ENCODE data around the gene MBOAT1. TPM values are rescaled to one million over a fixed set of nuclear protein-coding genes. Genes with fewer than 3 reads are reported as not detected.
"Not testable (repeated sequence)": the region's sequence is repeated elsewhere in the genome, so short reads cannot be mapped to it uniquely, and the experiment has no call there.

MBOAT1 gene
- total RNA-seq (10 to 100 TPM; 20.6 to 25.9 TPM), total RNA-seq (55.6 to 58.3 reads per million in 2 donors)

- H3K36me3 Mint-ChIP-seq (ENCODE audit: low read depth), result no peaks in the 10 kb centered on the region
- no peaks in the 10 kb centered on the region for H3K9me3 ChIP-seq (ENCODE audit: control insufficient read depth, low read length, poor library complexity, severe bottlenecking)
- ATAC-seq (peak; percentile 75), DNase-seq (peak; percentile 34 to 62 (median 56))
- H3K27me3 Mint-ChIP-seq, result no peaks in the 10 kb centered on the region
- peak within 1 kb of the TSS; percentile 99 for H3K27ac Mint-ChIP-seq
- H3K4me3 Mint-ChIP-seq, result peak within 1 kb of the TSS; percentile 96
- H3K4me1 Mint-ChIP-seq, result peaks cover 32% of the 10 kb centered on the region
Observed at GRCh38 chr6:20212392-20213111, at the start of gene MBOAT1. Gene MBOAT1, minus strand, starts transcription at chr6:20212469. Its CDS starts 235 bp downstream, at chr6:20212234.

GRCh38 chr6:20261685-20262084 lies 49.4 kb upstream of the MBOAT1 start:
- Mint-ChIP-seq H3K27me3 (no peaks in the 10 kb centered on the region), H3K27ac (no peak overlapping the region), H3K4me1 (no peaks in the 10 kb centered on the region), H3K36me3 (ENCODE audit: low read depth) (peaks cover 5% of the 10 kb centered on the region), H3K4me3 (no peak overlapping the region)
- DNase-seq, result no peak
- no peak for ATAC-seq
- no peaks in the 10 kb centered on the region for H3K9me3 ChIP-seq (ENCODE audit: control insufficient read depth, low read length, poor library complexity, severe bottlenecking)

GRCh38 chr6:20260360-20260759 lies 48.1 kb upstream of the MBOAT1 start:
- no peak for DNase-seq
- no peak overlapping the region for H3K27ac Mint-ChIP-seq
- no peaks in the 10 kb centered on the region for H3K9me3 ChIP-seq (ENCODE audit: control insufficient read depth, low read length, poor library complexity, severe bottlenecking)
- no peaks in the 10 kb centered on the region for H3K27me3 Mint-ChIP-seq
- no peak for ATAC-seq
- H3K4me1 Mint-ChIP-seq, result no peaks in the 10 kb centered on the region
- peaks cover 3% of the 10 kb centered on the region for H3K36me3 Mint-ChIP-seq (ENCODE audit: low read depth)
- H3K4me3 Mint-ChIP-seq, result no peak overlapping the region

GRCh38 chr6:20259316-20260049 lies 47.2 kb upstream of the MBOAT1 start:
- no peaks in the 10 kb centered on the region for H3K9me3 ChIP-seq (ENCODE audit: control insufficient read depth, low read length, poor library complexity, severe bottlenecking)
- Mint-ChIP-seq H3K36me3 (ENCODE audit: low read depth) (peaks cover 3% of the 10 kb centered on the region), H3K27me3 (no peaks in the 10 kb centered on the region), H3K4me1 (no peaks in the 10 kb centered on the region), H3K4me3 (no peak overlapping the region), H3K27ac (no peak overlapping the region)
- DNase-seq, result no peak
- no peak for ATAC-seq

- Mint-ChIP-seq H3K36me3 (ENCODE audit: low read depth) (peaks cover 3% of the 10 kb centered on the region), H3K4me3 (no peak overlapping the region)
- no peak for ATAC-seq
Observed at GRCh38 chr6:20255428-20255827, 43.2 kb upstream of the MBOAT1 start.

GRCh38 chr6:20254295-20254694 lies 42.0 kb upstream of the MBOAT1 start:
- no peak overlapping the region for H3K4me3 Mint-ChIP-seq
- no peaks in the 10 kb centered on the region for H3K9me3 ChIP-seq (ENCODE audit: control insufficient read depth, low read length, poor library complexity, severe bottlenecking)
- H3K36me3 Mint-ChIP-seq (ENCODE audit: low read depth), result peaks cover 3% of the 10 kb centered on the region
- DNase-seq, result no peak
- no peak overlapping the region for H3K27ac Mint-ChIP-seq
- no peaks in the 10 kb centered on the region for H3K27me3 Mint-ChIP-seq
- no peaks in the 10 kb centered on the region for H3K4me1 Mint-ChIP-seq
- no peak for ATAC-seq

More at GRCh38 chr6:20255428-20255827, 43.2 kb upstream of the MBOAT1 start:
- H3K27ac Mint-ChIP-seq, result no peak overlapping the region
- H3K27me3 Mint-ChIP-seq, result no peaks in the 10 kb centered on the region
- no peaks in the 10 kb centered on the region for H3K9me3 ChIP-seq (ENCODE audit: control insufficient read depth, low read length, poor library complexity, severe bottlenecking)
- no peak for DNase-seq
- H3K4me1 Mint-ChIP-seq, result no peaks in the 10 kb centered on the region

GRCh38 chr6:20253021-20253420 lies 40.8 kb upstream of the MBOAT1 start:
- DNase-seq (no peak), ATAC-seq (no peak)
- peak overlapping the region; percentile 68 for H3K27ac Mint-ChIP-seq

GRCh38 chr6:20252311-20252710 lies 40.0 kb upstream of the MBOAT1 start:
- DNase-seq (no peak), ATAC-seq (no peak)
- Mint-ChIP-seq H3K36me3 (ENCODE audit: low read depth) (no peaks in the 10 kb centered on the region), H3K27ac (peak overlapping the region; percentile 68), H3K27me3 (no peaks in the 10 kb centered on the region), H3K4me3 (peak overlapping the region; percentile 31), H3K4me1 (no peaks in the 10 kb centered on the region)
- no peaks in the 10 kb centered on the region for H3K9me3 ChIP-seq (ENCODE audit: control insufficient read depth, low read length, poor library complexity, severe bottlenecking)

More at GRCh38 chr6:20253021-20253420, 40.8 kb upstream of the MBOAT1 start:
- H3K36me3 Mint-ChIP-seq (ENCODE audit: low read depth), result no peaks in the 10 kb centered on the region
- no peak overlapping the region for H3K4me3 Mint-ChIP-seq
- H3K4me1 Mint-ChIP-seq, result no peaks in the 10 kb centered on the region
- no peaks in the 10 kb centered on the region for H3K9me3 ChIP-seq (ENCODE audit: control insufficient read depth, low read length, poor library complexity, severe bottlenecking)
- no peaks in the 10 kb centered on the region for H3K27me3 Mint-ChIP-seq

GRCh38 chr6:20251525-20251924 lies 39.3 kb upstream of the MBOAT1 start:
- no peak for DNase-seq
- Mint-ChIP-seq H3K27ac (no peak overlapping the region), H3K36me3 (ENCODE audit: low read depth) (no peaks in the 10 kb centered on the region), H3K4me3 (no peak overlapping the region), H3K27me3 (no peaks in the 10 kb centered on the region), H3K4me1 (no peaks in the 10 kb centered on the region)
- H3K9me3 ChIP-seq (ENCODE audit: control insufficient read depth, low read length, poor library complexity, severe bottlenecking), result no peaks in the 10 kb centered on the region
- ATAC-seq, result no peak

GRCh38 chr6:20246125-20246524 lies 33.9 kb upstream of the MBOAT1 start:
- Mint-ChIP-seq H3K27me3 (no peaks in the 10 kb centered on the region), H3K4me3 (no peak overlapping the region), H3K4me1 (no peaks in the 10 kb centered on the region), H3K27ac (no peak overlapping the region), H3K36me3 (ENCODE audit: low read depth) (no peaks in the 10 kb centered on the region)
- ATAC-seq (no peak), DNase-seq (no peak)
- no peaks in the 10 kb centered on the region for H3K9me3 ChIP-seq (ENCODE audit: control insufficient read depth, low read length, poor library complexity, severe bottlenecking)

- H3K4me3 Mint-ChIP-seq; H3K27me3 Mint-ChIP-seq; ATAC-seq; H3K27ac Mint-ChIP-seq; DNase-seq; H3K9me3 ChIP-seq (ENCODE audit: control insufficient read depth, low read length, poor library complexity, severe bottlenecking); H3K4me1 Mint-ChIP-seq; H3K36me3 Mint-ChIP-seq (ENCODE audit: low read depth): not testable (repeated sequence)
Observed at GRCh38 chr6:20244807-20245681, 32.8 kb upstream of the MBOAT1 start.

GRCh38 chr6:20243288-20243687 lies 31.0 kb upstream of the MBOAT1 start:
- Mint-ChIP-seq H3K4me3 (no peak overlapping the region), H3K4me1 (peaks cover 2% of the 10 kb centered on the region), H3K36me3 (ENCODE audit: low read depth) (no peaks in the 10 kb centered on the region), H3K27ac (no peak overlapping the region), H3K27me3 (no peaks in the 10 kb centered on the region)
- DNase-seq (no peak), ATAC-seq (no peak)
- no peaks in the 10 kb centered on the region for H3K9me3 ChIP-seq (ENCODE audit: control insufficient read depth, low read length, poor library complexity, severe bottlenecking)

- no peaks in the 10 kb centered on the region for H3K27me3 Mint-ChIP-seq
- H3K4me3 Mint-ChIP-seq, result no peak overlapping the region
- H3K9me3 ChIP-seq (ENCODE audit: control insufficient read depth, low read length, poor library complexity, severe bottlenecking), result no peaks in the 10 kb centered on the region
- H3K27ac Mint-ChIP-seq, result no peak overlapping the region
- ATAC-seq (no peak), DNase-seq (no peak)
- peaks cover 9% of the 10 kb centered on the region for H3K4me1 Mint-ChIP-seq
- H3K36me3 Mint-ChIP-seq (ENCODE audit: low read depth), result no peaks in the 10 kb centered on the region
Observed at GRCh38 chr6:20242397-20242796, 30.1 kb upstream of the MBOAT1 start.
